ENCODE results near the gene ATXN1.

DNA sequence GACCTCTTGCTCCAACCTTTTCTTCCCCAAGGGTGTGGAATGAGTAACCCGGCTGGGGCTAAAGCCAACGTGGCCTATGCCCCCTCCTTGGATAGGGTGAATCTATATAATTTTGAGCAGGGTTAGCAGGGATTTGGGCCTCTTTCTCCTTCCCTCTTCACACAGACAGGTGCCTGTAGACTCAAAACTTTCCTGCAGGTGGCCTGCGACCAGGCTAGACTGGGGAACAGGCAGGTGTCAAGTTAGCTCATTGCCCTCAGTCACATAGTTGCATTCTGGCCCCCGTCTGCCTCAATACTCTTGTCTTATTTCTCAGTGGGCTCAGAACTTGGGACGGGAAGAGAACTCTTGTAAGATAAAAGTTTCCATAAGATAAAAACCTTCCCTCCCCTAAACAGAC is 243.0 kb downstream of the ATXN1 start:
- TF ChIP-seq, protein P1, sequence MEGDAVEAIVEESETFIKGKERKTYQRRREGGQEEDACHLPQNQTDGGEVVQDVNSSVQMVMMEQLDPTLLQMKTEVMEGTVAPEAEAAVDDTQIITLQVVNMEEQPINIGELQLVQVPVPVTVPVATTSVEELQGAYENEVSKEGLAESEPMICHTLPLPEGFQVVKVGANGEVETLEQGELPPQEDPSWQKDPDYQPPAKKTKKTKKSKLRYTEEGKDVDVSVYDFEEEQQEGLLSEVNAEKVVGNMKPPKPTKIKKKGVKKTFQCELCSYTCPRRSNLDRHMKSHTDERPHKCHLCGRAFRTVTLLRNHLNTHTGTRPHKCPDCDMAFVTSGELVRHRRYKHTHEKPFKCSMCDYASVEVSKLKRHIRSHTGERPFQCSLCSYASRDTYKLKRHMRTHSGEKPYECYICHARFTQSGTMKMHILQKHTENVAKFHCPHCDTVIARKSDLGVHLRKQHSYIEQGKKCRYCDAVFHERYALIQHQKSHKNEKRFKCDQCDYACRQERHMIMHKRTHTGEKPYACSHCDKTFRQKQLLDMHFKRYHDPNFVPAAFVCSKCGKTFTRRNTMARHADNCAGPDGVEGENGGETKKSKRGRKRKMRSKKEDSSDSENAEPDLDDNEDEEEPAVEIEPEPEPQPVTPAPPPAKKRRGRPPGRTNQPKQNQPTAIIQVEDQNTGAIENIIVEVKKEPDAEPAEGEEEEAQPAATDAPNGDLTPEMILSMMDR (IDR thresholded peaks at IDR 0.05; ENCODE audit: insufficient read depth, low read length), result no peak
- TF ChIP-seq, protein P2, sequence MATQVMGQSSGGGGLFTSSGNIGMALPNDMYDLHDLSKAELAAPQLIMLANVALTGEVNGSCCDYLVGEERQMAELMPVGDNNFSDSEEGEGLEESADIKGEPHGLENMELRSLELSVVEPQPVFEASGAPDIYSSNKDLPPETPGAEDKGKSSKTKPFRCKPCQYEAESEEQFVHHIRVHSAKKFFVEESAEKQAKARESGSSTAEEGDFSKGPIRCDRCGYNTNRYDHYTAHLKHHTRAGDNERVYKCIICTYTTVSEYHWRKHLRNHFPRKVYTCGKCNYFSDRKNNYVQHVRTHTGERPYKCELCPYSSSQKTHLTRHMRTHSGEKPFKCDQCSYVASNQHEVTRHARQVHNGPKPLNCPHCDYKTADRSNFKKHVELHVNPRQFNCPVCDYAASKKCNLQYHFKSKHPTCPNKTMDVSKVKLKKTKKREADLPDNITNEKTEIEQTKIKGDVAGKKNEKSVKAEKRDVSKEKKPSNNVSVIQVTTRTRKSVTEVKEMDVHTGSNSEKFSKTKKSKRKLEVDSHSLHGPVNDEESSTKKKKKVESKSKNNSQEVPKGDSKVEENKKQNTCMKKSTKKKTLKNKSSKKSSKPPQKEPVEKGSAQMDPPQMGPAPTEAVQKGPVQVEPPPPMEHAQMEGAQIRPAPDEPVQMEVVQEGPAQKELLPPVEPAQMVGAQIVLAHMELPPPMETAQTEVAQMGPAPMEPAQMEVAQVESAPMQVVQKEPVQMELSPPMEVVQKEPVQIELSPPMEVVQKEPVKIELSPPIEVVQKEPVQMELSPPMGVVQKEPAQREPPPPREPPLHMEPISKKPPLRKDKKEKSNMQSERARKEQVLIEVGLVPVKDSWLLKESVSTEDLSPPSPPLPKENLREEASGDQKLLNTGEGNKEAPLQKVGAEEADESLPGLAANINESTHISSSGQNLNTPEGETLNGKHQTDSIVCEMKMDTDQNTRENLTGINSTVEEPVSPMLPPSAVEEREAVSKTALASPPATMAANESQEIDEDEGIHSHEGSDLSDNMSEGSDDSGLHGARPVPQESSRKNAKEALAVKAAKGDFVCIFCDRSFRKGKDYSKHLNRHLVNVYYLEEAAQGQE (IDR thresholded peaks at IDR 0.05; ENCODE audit: insufficient replicate concordance, low read depth), result no peak
- no peak for TF ChIP-seq POLR2AphosphoS5 (IDR thresholded peaks at IDR 0.05; ENCODE audit: low read depth)
- no peak for TF ChIP-seq SPI1 (IDR thresholded peaks at IDR 0.05; ENCODE audit: borderline replicate concordance, low read depth)

Measured in HL-60 (cell line).